Measurements from ENCODE around the gene HUNK.

Gene HUNK

GRCh38 chr21:31918250-31918775 is 45.5 kb downstream of the HUNK start:
- no peak for TF ChIP-seq CTCF (IDR thresholded peaks at IDR 0.05; ENCODE audit: low read depth, low read length)
- no peak overlapping the region for H3K4me3 ChIP-seq (replicated peaks in 1 of 2; ENCODE audit: low read depth in 2 of 2, low read length in 2 of 2)
- no peak for DNase-seq (ENCODE audit: low read depth in 2 of 2)

- DNase-seq (ENCODE audit: low read depth in 2 of 2) = no peak
- no peak for TF ChIP-seq CTCF (IDR thresholded peaks at IDR 0.05; ENCODE audit: low read depth, low read length)
- H3K4me3 ChIP-seq (replicated peaks in 1 of 2; ENCODE audit: low read depth in 2 of 2, low read length in 2 of 2) = no peak overlapping the region
Observed at GRCh38 chr21:31920275-31920674, 47.5 kb downstream of the HUNK start.

- no peak overlapping the region for H3K4me3 ChIP-seq (replicated peaks in 1 of 2; ENCODE audit: low read depth in 2 of 2, low read length in 2 of 2)
- no peak for TF ChIP-seq CTCF (IDR thresholded peaks at IDR 0.05; ENCODE audit: low read depth, low read length)
- DNase-seq (ENCODE audit: low read depth in 2 of 2) = no peak
Observed at GRCh38 chr21:31921079-31921478, 48.3 kb downstream of the HUNK start.

- no peak for TF ChIP-seq CTCF (IDR thresholded peaks at IDR 0.05; ENCODE audit: low read depth, low read length)
- no peak for DNase-seq (ENCODE audit: low read depth in 2 of 2)
Observed at GRCh38 chr21:31922881-31923280, 50.1 kb downstream of the HUNK start.

GRCh38 chr21:31923756-31924155 is 50.9 kb downstream of the HUNK start:
- DNase-seq (ENCODE audit: low read depth in 2 of 2) = no peak
- TF ChIP-seq CTCF (IDR thresholded peaks at IDR 0.05; ENCODE audit: low read depth, low read length) = no peak
- H3K4me3 ChIP-seq (replicated peaks in 1 of 2; ENCODE audit: low read depth in 2 of 2, low read length in 2 of 2) = no peak overlapping the region

More at GRCh38 chr21:31922881-31923280, 50.1 kb downstream of the HUNK start:
- H3K4me3 ChIP-seq (replicated peaks in 1 of 2; ENCODE audit: low read depth in 2 of 2, low read length in 2 of 2) = no peak overlapping the region

GRCh38 chr21:31924548-31924947 is 51.7 kb downstream of the HUNK start:
- TF ChIP-seq CTCF (IDR thresholded peaks at IDR 0.05; ENCODE audit: low read depth, low read length) = no peak
- no peak overlapping the region for H3K4me3 ChIP-seq (replicated peaks in 1 of 2; ENCODE audit: low read depth in 2 of 2, low read length in 2 of 2)
- DNase-seq (ENCODE audit: low read depth in 2 of 2) = no peak

GRCh38 chr21:31926498-31926897 is 53.7 kb downstream of the HUNK start:
- no peak for DNase-seq (ENCODE audit: low read depth in 2 of 2)
- H3K4me3 ChIP-seq (replicated peaks in 1 of 2; ENCODE audit: low read depth in 2 of 2, low read length in 2 of 2) = no peak overlapping the region
- TF ChIP-seq CTCF (IDR thresholded peaks at IDR 0.05; ENCODE audit: low read depth, low read length) = no peak
